WI38 (cell line): Measurements from ENCODE around the gene PEX7.
"Not testable (repeated sequence)": the region's sequence is repeated elsewhere in the genome, so short reads cannot be mapped to it uniquely, and the experiment has no call there.

Source experiments
- H3K4me3 ChIP-seq: 2 replicates; pipeline ENCODE4 v1.5.1; 2011; ENCODE audit warnings: low read depth, mild to moderate bottlenecking, control low read depth, low read length
- TF ChIP-seq, protein P1 (sequence below): IDR thresholded peaks from 2 replicates; pipeline ENCODE4 v1.5.1; 2012; ENCODE audit warnings: low read depth, mild to moderate bottlenecking, control low read depth, low read length

The PEX7 gene

DNA sequence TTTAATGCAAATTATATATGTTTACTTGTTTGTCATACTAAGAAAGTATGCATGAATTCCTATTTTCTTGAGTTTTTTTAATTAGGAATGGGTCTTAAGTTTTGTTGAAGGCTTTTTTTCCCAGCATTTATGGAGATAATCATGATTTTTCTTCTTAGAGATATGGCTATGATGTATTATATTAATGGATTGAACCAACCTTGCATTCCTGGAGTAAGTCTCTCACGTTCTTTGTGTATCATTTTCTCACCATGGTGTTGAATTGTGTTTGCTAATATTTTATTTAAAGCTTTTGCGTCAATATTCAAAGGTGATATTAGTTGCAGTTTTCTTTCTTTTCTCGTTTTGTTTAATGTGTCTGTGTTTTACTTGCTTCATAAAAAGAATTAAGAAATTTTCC is 51.4 kb downstream of the PEX7 start:
- TF ChIP-seq, protein P1, sequence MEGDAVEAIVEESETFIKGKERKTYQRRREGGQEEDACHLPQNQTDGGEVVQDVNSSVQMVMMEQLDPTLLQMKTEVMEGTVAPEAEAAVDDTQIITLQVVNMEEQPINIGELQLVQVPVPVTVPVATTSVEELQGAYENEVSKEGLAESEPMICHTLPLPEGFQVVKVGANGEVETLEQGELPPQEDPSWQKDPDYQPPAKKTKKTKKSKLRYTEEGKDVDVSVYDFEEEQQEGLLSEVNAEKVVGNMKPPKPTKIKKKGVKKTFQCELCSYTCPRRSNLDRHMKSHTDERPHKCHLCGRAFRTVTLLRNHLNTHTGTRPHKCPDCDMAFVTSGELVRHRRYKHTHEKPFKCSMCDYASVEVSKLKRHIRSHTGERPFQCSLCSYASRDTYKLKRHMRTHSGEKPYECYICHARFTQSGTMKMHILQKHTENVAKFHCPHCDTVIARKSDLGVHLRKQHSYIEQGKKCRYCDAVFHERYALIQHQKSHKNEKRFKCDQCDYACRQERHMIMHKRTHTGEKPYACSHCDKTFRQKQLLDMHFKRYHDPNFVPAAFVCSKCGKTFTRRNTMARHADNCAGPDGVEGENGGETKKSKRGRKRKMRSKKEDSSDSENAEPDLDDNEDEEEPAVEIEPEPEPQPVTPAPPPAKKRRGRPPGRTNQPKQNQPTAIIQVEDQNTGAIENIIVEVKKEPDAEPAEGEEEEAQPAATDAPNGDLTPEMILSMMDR: no peak
- H3K4me3 ChIP-seq: no peak overlapping the region

DNA sequence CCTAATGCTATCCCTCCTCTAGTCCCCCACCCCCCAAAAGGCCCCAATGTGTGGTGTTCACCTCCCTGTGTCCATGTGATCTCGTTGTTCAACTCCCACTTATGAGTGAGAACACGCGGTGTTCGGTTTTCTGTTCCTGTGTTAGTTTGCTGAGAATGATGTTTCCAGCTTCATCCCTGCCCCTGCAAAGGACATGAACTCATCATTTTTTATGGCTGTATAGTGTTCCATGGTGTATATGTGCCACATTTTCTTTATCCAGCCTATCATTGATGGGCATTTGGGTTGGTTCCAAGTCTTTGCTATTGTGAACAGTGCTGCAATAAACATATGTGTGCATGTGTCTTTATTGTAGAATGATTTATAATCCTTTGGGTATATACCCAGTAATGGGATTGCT is 54.1 kb downstream of the PEX7 start:
- not testable (repeated sequence) for H3K4me3 ChIP-seq

DNA sequence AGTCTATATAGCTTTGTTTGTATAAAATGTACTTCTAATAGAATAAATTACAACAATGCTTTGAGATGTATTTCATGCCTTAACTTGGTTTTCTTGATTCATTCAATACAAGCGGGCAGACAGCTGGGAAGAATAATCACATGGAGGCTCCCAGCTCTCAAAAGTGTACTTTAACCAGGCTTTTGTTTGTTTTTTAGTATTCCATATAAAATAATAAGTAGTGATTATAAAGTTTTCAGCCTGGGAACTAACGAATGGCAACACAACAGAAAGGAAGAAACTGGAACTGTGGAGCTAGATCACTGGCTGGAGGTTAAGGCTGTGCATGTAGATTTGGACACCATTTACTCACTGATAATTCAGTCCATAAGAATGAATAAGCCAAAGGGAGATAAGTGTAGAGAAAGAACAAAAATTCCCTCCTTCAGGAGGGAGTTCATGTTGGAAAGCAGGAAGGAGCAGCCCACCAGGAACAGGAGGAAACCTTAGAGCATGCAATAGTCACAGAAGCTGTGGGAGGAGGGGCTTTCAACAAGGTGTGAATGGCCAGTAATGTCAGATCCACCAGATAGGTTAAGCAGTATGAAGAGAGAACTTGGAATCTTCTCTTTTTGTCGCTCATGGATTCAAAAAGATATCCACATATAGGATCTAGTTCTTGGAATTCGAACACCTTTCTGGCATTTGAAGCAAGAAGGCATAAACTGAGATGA is 58.5 kb downstream of the PEX7 start:
- H3K4me3 ChIP-seq: no peak overlapping the region
- TF ChIP-seq, protein P1: no peak

DNA sequence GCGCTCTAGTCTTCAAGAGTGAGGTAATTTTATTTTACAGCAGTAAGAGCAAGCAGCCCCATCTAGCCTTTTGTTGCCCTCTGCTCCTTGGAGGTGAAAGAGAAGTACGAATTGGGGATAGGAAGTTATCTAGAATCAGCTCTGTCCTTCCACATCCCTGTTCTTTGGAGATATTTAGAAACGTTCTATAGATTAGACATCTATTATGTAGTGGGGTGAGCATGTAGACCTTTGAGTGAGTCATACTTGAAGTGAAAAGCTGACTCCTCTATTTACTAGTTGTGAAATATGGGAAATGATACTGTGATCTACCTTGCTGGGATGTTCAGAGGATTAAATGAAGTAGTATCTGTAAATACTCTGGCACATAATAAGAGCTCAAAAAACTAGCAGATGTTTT is 63.7 kb downstream of the PEX7 start:
- TF ChIP-seq, protein P1: no peak
- no peak overlapping the region for H3K4me3 ChIP-seq

DNA sequence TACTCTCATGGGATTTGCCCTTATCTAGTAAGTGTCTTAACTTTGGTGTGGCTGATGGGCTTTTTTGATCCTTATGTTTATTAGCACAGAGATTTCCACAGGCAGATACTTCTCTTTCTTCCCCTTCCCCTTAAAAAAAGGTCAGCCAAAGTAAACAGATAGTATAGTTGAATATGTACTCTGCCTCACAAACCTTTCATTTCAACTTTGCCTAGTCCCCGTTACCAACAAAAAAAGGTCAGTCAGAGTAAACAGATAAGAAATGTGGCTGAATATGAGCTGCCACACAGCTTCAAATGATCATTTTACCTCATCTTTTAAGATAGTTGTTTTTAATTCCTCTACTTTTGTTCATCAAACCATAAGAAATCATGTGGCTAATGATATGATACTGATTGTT is 65.6 kb downstream of the PEX7 start:
- no peak overlapping the region for H3K4me3 ChIP-seq
- TF ChIP-seq, protein P1: no peak

DNA sequence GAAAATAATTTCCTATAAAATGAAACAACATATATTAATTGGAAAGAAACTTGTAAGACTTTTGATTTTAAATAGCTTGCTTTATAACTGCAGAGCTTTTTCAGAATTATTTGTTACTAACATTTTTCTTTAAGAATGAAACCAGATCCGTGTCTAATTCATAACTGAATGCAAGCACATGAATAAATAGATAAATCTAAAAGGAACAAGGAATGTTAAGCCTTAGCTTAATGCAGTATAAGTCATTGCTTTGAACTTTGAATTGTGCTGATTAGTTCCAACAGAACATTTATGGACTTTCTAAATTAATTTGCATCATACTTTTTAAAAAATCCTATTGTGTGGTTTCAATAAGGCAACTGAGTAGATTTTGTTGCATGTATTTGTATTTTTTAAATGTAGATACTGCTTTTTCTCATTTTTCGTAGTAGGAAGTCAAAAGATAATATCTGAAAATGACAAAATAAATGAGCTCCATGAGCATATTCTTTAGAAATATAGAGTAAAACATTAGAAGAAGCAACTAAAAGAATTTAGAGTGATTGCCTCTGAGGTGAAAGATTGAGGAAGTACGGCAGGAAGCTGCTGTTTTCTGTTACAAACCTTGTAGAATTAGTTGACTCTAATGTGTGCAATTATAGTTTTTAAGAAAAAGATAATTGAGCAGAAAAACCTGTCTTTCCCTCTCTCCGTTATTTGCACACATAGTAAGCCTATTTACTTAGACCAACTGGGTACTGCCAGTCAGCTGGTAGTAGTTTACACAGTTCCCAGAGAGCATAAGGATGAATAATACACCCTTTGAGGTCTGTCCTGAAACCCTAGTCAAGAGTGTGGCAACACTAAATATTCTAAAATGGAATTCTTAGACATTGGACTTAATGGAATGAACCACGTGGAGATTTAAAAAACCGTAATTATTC is 67.1 kb downstream of the PEX7 start:
- no peak overlapping the region for H3K4me3 ChIP-seq
- TF ChIP-seq, protein P1: no peak

DNA sequence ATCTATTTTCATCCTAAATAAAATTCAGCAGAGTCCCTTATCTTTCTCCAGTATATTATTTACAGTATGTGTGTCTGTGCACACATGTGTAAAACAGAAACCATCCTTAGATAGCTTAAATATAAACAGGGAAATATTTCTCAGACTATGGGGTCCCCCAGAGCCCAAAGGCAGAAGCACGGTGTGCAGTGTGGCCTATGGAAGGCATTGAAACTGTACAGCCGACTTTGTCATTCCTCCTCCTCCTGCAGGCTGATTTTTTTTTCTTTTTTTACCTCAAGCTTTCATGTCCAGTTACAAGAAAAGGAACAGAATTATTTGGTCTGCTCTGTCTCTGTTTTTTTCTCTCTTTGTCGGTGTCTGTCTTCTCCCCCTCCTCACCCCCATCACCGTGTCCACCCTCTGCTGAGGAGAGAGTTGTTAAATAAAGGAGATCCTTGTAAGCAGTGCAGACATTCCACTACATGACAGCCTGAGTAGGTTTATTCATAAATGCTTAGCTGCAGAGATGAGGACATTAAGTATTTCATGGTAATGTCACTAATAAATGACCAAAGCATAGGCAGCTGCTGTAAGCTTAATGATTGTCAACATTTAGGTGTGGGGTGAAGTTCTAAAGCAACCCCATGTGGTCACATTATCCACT is 67.9 kb downstream of the PEX7 start:
- TF ChIP-seq, protein P1: no peak
- no peak overlapping the region for H3K4me3 ChIP-seq
